CD14-positive monocyte (primary cell): ENCODE measurements around the gene GLTPD2. TPM values are rescaled to one million over a fixed set of nuclear protein-coding genes. Genes with fewer than 3 reads are reported as not detected.

Experiments
- DNase-seq, 3 donors: peaks; one replicate each; pipeline ENCODE4 v3.0.0-alpha.2; 2011 to 2022
- H2AFZ ChIP-seq: 2 replicates; pipeline ENCODE4 v1.6.0; 2012; ENCODE audit warnings: mild to moderate bottlenecking, low read depth, low read length, inconsistent platforms; ENCODE audit not compliant: insufficient read depth, poor library complexity, severe bottlenecking
- H3K27ac ChIP-seq, 2 donors: 1 replicate in 1 of 2; 2 replicates in 1 of 2; pipeline ENCODE4 v1.5.1; 2012 to 2013; ENCODE audit warnings: low read length in 2 of 2, control low read depth in 1 of 2, inconsistent platforms in 1 of 2, low read depth in 1 of 2, mild to moderate bottlenecking in 1 of 2
- H3K27me3 ChIP-seq, 2 donors: one replicate each; pipeline versions ENCODE4 v1.6.0 to v1.6.1; 2011 to 2013; ENCODE audit warnings: low read length in 2 of 2; ENCODE audit not compliant: control insufficient read depth in 2 of 2, insufficient read depth in 2 of 2
- H3K36me3 ChIP-seq, 2 donors: replicated peaks in 1 of 2; 1 replicate in 1 of 2; 2 replicates in 1 of 2; pipeline versions ENCODE4 v1.5.1 to v1.6.1; 2012 to 2013; ENCODE audit warnings: low read length in 2 of 2, control low read depth in 1 of 2, inconsistent platforms in 1 of 2, mild to moderate bottlenecking in 1 of 2; ENCODE audit not compliant: insufficient read depth in 2 of 2, control insufficient read depth in 1 of 2
- H3K4me1 ChIP-seq, 2 donors: 1 replicate in 1 of 2; 2 replicates in 1 of 2; pipeline versions ENCODE4 v1.5.1 to v1.6.1; 2012 to 2013; ENCODE audit warnings: low read length in 2 of 2, control low read depth in 1 of 2, inconsistent platforms in 1 of 2, mild to moderate bottlenecking in 1 of 2, moderate library complexity in 1 of 2; ENCODE audit not compliant: insufficient read depth in 2 of 2, control insufficient read depth in 1 of 2
- H3K4me2 ChIP-seq: replicated peaks from 2 replicates; pipeline ENCODE3; 2012; ENCODE audit warnings: low read length, moderate library complexity, mild to moderate bottlenecking; ENCODE audit not compliant: poor library complexity, severe bottlenecking; ENCODE audit errors: extremely low read depth
- H3K4me3 ChIP-seq, 3 experiments: fragments of 200-600 bp in 1 of 3; sonication (generic) in 1 of 3; replicated peaks in 1 of 3; 1 replicate in 2 of 3; 2 replicates in 1 of 3; pipeline ENCODE4 v1.5.1; 2011 to 2013; ENCODE audit warnings: low read length in 3 of 3, mild to moderate bottlenecking in 3 of 3, control low read depth in 2 of 3, low read depth in 2 of 3, inconsistent platforms in 1 of 3, moderate library complexity in 1 of 3
- H3K79me2 ChIP-seq: 2 replicates; pipeline ENCODE4 v1.6.0; 2012; ENCODE audit warnings: mild to moderate bottlenecking, control low read depth, inconsistent platforms, low read length, moderate library complexity; ENCODE audit not compliant: insufficient read depth
- H3K9ac ChIP-seq: 2 replicates; pipeline ENCODE4 v1.6.0; 2017; ENCODE audit warnings: low read length, mild to moderate bottlenecking; ENCODE audit not compliant: insufficient read depth, poor library complexity, severe bottlenecking
- H3K9me3 ChIP-seq, 2 donors: replicated peaks in 1 of 2; 1 replicate in 1 of 2; 2 replicates in 1 of 2; pipeline versions ENCODE4 v1.5.1 to v1.6.1; 2012 to 2013; ENCODE audit warnings: low read length in 2 of 2, control low read depth in 1 of 2; ENCODE audit not compliant: control insufficient read depth in 1 of 2, insufficient read depth in 1 of 2
- H4K20me1 ChIP-seq: 2 replicates; pipeline ENCODE4 v1.6.0; 2012; ENCODE audit warnings: mild to moderate bottlenecking, low read length, control low read depth, moderate library complexity; ENCODE audit not compliant: insufficient read depth
- H3K27ac Mint-ChIP-seq, 7 donors: one replicate each; pipeline ENCODE4 v1.8.0; 2020; ENCODE audit warnings: mild to moderate bottlenecking in 7 of 7, mixed read lengths in 7 of 7, moderate library complexity in 6 of 7, inconsistent platforms in 2 of 7
- H3K27me3 Mint-ChIP-seq, 3 donors: one replicate each; pipeline ENCODE4 v1.8.0; 2021 to 2022; ENCODE audit warnings: low read depth in 3 of 3, mild to moderate bottlenecking in 3 of 3, mixed read lengths in 3 of 3, moderate library complexity in 3 of 3, inconsistent platforms in 1 of 3
- H3K36me3 Mint-ChIP-seq, 2 donors: one replicate each; pipeline ENCODE4 v1.8.0; 2020; ENCODE audit warnings: mixed read lengths in 2 of 2, inconsistent platforms in 1 of 2, mild to moderate bottlenecking in 1 of 2
- H3K4me1 Mint-ChIP-seq: one replicate; pipeline ENCODE4 v1.8.0; 2020; ENCODE audit warnings: mild to moderate bottlenecking, mixed read lengths
- H3K4me3 Mint-ChIP-seq, 2 donors: one replicate each; pipeline ENCODE4 v1.8.0; 2020; ENCODE audit warnings: mild to moderate bottlenecking in 2 of 2, mixed read lengths in 2 of 2, moderate library complexity in 1 of 2
- H3K9me3 Mint-ChIP-seq, 7 donors: one replicate each; pipeline ENCODE4 v1.8.0; 2020 to 2022; ENCODE audit warnings: mixed read lengths in 7 of 7, mild to moderate bottlenecking in 6 of 7, moderate library complexity in 6 of 7, inconsistent platforms in 2 of 7
- WGBS: methylation state at CpG from one replicate; pipeline ENCODE4 v1.1.5; 2013; ENCODE audit warnings: missing lambda C conversion rate; ENCODE audit not compliant: insufficient coverage; 5-methylcytosine and 5-hydroxymethylcytosine counted together
- intact Hi-C, 2 donors: fragments of 100-400 bp; cut with micrococcal nuclease; formaldehyde crosslinking; loops; one replicate each; pipeline versions ENCODE4 v1.15.0 to v1.15.1; 2023
- polyA plus RNA-seq, 3 donors: library from polyadenylated mRNA; depleted of rRNA in 1 of 3; unstranded in 2 of 3; stranded (reverse) in 1 of 3; fragments of 300-500 nt in 2 of 3; fragments of >200 nt in 1 of 3; fragmentation: Illumina TruSeq in 2 of 3; gene quantifications; 1 replicate in 2 of 3; 2 replicates in 1 of 3; pipeline ENCODE4 v1.2.3, GENCODE V29; 2012 to 2021
- TF ChIP-seq, protein P1 (sequence below): fragments of 200-600 bp; IDR thresholded peaks from one replicate; pipeline ENCODE4 v1.8.0; 2022; ENCODE audit warnings: antibody characterized with exemption, mild to moderate bottlenecking

Gene GLTPD2
- polyA plus RNA-seq, 3 donors = 0.27 to 2.1 (median 1.5) TPM

DNA sequence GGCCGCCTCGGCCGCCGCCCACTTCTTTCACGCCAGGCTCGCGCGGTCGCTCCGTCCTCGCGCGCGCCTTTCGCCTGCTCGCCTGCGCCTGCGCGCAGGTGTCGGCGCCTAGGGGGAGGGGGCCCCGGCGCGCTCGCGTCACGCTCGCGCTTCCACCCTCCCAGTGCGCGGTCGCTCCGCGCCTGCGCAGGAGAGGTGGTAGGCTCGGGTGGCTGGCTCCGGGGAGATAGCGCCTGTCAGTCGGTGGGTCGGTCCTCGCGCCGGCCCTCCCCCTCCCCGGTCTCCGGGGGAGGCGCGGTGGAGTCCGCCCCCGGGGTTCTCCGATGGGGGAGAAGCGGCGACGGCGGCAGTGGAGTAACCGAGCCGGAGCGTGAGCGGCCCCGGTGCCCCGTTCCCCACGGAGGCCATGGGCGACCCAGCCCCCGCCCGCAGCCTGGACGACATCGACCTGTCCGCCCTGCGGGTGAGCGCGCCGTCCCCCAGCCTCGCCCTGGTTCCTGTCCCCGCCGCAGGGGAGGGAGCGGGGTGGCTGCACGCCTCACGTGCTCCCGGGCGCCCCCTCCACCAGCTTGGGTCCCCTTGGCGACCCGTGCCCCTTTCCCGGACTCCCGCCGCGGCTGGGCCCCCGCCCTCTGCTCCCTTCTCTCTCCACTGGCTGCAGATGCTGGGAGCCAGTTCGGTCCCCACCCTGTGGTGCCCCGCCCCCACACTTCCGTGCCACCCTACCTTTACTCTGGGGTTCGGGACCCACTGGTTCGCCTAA lies 44.6 kb downstream of the GLTPD2 start, which contains the start of gene MINK1:
TSS of gene MINK1 (plus strand) at position 163 of the 763 bp plus-strand sequence. CDS start at position 407, 244 bp downstream.
- Histone ChIP-seq H3K79me2 (peaks cover 50% of the 10 kb centered on the region), H3K9ac (peak within 1 kb of the TSS; percentile 92), H2AFZ (peak within 1 kb of the TSS; percentile 72), H3K4me3 (peak within 1 kb of the TSS; percentile 78 to 95 (median 94)), H3K27me3 (no peaks in the 10 kb centered on the region), H3K36me3 (peaks cover 6 to 15% of the 10 kb centered on the region in 2 donors), H3K27ac (peak within 1 kb of the TSS; percentile 38 to 88), H3K4me1 (peaks cover 25 to 32% of the 10 kb centered on the region in 2 donors), H3K9me3 (no peaks in the 10 kb centered on the region), H3K4me2 (peak within 1 kb of the TSS; percentile 98), H4K20me1 (peaks cover 21% of the 10 kb centered on the region)
- peak within 1 kb of the TSS; percentile 84 to 97 (median 94) for H3K27ac Mint-ChIP-seq
- intact Hi-C loops = no loop called here
- peaks cover 24 to 25% of the 10 kb centered on the region in 2 donors for H3K36me3 Mint-ChIP-seq
- H3K4me1 Mint-ChIP-seq = peaks cover 32% of the 10 kb centered on the region
- WGBS = under 1% methylated on average over 80 of the region's 91 CpGs
- peak within 1 kb of the TSS; percentile 97 to 99 for H3K4me3 Mint-ChIP-seq
- DNase-seq = peak; percentile 89 to 92 (median 90)
- H3K27me3 Mint-ChIP-seq = peaks cover 4 to 8% (median 6%) of the 10 kb centered on the region in 3 donors
- H3K9me3 Mint-ChIP-seq = no peaks in the 10 kb centered on the region
- TF ChIP-seq, protein P1, sequence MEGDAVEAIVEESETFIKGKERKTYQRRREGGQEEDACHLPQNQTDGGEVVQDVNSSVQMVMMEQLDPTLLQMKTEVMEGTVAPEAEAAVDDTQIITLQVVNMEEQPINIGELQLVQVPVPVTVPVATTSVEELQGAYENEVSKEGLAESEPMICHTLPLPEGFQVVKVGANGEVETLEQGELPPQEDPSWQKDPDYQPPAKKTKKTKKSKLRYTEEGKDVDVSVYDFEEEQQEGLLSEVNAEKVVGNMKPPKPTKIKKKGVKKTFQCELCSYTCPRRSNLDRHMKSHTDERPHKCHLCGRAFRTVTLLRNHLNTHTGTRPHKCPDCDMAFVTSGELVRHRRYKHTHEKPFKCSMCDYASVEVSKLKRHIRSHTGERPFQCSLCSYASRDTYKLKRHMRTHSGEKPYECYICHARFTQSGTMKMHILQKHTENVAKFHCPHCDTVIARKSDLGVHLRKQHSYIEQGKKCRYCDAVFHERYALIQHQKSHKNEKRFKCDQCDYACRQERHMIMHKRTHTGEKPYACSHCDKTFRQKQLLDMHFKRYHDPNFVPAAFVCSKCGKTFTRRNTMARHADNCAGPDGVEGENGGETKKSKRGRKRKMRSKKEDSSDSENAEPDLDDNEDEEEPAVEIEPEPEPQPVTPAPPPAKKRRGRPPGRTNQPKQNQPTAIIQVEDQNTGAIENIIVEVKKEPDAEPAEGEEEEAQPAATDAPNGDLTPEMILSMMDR = no peak

DNA sequence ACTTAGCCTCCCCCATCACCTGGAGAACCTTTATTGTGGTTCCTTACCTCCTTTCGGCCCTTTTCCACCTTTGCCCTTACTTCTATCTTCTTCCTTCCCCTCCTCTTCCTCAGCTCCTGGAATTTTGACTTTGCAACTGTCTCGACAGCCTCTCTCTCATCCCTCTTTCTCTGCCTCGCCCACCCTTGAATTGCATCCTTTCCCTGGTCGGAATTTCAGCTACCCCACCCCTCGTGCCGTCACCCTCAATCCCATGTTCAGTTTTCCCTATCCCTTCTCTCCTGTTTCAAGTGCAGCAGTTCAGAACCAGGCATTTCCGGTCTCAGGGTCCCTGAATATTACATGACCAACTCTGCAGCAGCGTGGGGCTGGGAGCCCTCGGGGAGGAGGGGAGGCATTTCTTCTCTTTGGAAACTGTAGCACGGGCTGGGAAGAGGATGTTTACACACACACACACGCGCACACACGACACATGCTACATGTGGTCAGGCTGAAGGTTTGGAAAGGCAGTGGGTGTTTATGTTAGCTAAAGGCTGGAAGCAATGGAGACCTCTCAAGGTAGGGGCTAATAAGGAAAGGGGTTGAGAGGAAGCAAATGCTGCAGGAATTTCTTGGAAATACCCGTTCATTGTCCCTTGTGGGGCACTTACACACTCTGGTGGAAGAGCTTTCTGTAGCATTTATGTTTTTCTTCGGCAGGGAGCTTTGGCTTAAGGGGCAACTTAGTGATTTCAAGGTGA lies 45.3 kb downstream of the GLTPD2 start:
- Histone ChIP-seq H3K9me3 (no peaks in the 10 kb centered on the region), H3K36me3 (peaks cover 8 to 23% of the 10 kb centered on the region in 2 donors), H3K79me2 (peaks cover 56% of the 10 kb centered on the region), H3K4me1 (peaks cover 25 to 32% of the 10 kb centered on the region in 2 donors), H3K9ac (peak overlapping the region; percentile 92), H3K27me3 (no peaks in the 10 kb centered on the region), H4K20me1 (peaks cover 21% of the 10 kb centered on the region), H3K4me3 (peak overlapping the region; percentile 78 to 95 (median 94)), H2AFZ (peak overlapping the region; percentile 72), H3K4me2 (peak overlapping the region; percentile 98), H3K27ac (peak overlapping the region; percentile 38 to 88)
- peaks cover 5 to 6% (median 5%) of the 10 kb centered on the region in 3 donors for H3K27me3 Mint-ChIP-seq
- peak overlapping the region; percentile 97 to 99 for H3K4me3 Mint-ChIP-seq
- peak in 1 of 3 donors; percentile 21 for DNase-seq
- no peaks in the 10 kb centered on the region for H3K9me3 Mint-ChIP-seq
- intact Hi-C loops = loop anchor here in 1 of 2 donors (1.0 kb wide), 1 partner anchor 8 kb away; no protein-coding TSS in a partner anchor
- TF ChIP-seq, protein P1 = no peak
- 2% methylated on average over 7 of the region's 15 CpGs for WGBS
- H3K4me1 Mint-ChIP-seq = peaks cover 35% of the 10 kb centered on the region
- peak overlapping the region; percentile 70 to 94 (median 88) for H3K27ac Mint-ChIP-seq
- peaks cover 29 to 32% of the 10 kb centered on the region in 2 donors for H3K36me3 Mint-ChIP-seq
